ENCODE measurements around the gene CHST3.
"Not testable (repeated sequence)": the region's sequence is repeated elsewhere in the genome, so short reads cannot be mapped to it uniquely, and the experiment has no call there.

CHST3 gene

DNA sequence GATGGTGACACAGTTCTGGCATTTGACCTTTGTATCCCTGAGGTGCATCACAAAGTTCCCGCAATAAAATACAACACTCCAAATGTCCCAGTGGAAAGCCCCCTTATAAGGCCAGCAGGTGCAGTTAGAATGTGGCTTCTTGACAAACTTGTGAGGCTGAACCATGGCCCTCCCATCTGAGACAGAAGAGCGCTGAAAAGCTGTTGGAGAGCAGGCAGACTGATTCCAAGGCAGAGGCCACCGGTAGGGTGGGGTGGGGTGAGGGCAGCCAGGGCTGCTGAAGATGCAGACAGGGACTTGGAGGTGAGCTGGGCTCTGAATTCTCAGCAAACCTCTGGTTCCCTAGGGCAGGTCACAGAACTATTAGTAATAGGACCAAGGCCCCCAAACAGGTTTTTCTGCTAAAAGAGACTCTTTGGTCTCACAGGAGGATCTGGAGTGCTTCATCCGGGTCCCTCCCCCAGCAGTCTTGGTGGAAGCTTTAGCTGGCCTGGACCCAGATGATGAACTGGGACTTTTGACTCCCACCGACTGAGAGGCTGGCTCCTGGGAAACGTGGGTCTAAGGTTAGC is 15.6 kb upstream of the CHST3 start:
- no peak for DNase-seq (ENCODE audit: low read depth in 2 of 2)

DNA sequence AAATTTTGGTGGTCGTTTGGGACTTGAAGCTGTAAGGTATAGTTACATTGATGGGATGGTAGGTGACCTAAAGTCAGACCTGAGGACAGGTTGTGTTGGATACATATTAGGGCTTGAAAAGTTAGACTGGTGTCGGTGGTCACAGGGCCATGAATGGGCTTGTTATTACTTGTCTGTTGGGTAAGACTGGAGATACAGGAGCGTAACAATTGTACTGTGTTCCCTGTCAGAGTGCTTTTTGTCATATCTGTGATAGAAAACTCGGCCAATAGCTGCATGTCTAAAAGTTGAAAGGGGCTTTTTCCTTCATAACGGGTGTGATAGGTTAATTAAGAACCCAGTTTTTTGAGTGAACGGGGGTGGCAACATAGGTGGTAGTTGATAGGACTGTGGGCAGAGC is 13.5 kb upstream of the CHST3 start:
- DNase-seq (ENCODE audit: low read depth in 2 of 2), result no peak

DNA sequence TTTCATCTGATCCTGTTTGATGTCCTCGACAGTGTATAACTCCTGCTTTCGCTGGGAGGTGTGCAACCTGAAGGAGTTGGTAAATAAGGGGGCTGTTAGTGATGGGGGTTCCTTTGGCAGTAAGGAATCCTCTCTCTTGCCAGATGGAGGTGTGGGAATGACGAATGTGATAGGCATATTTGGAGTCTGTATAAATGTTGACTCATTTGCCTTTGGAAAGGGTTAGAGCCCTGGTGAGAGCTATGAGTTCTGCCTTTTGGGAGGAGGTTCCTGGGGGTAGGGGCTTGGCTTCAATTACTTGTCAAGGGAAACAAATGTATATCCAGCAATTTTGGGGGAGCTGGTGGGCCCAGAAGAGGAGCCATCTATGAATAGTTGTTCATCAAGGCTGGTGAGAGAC is 11.4 kb upstream of the CHST3 start:
- no peak for DNase-seq (ENCODE audit: low read depth in 2 of 2)

DNA sequence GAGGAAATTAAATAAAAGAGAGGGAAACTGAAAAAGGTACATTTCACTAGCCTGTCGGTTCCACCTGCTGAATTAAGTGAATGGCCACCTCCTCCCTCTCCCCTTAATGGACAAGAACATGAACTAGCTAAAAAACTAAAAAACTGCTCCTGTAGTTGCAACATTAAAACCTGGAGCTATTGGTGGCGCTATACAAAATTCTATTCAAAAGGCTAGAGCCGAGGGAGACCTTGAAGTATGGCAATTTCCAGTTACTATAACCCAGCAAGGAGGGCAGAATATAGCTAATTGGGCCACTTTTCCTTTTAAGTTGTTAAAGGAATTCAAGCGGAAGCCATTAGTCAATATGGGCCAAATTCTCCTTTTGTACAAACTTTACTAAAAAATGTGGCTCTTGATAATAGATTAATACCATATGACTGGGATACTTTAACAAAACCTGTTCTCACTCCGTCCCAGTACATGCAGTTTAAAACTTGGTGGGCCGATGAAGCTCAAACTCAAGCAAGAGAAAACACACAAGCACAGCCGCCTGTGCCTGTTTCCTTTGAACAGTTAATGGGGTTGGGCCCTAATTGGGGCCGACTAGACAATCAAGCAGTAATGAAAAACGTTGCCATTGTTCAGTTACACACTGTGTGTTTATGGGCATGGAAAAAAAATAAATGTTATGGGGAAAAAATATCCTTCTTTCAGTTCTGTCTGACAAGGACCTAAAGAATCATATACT is 6.5 kb upstream of the CHST3 start:
- DNase-seq (ENCODE audit: low read depth in 2 of 2), result no peak

DNA sequence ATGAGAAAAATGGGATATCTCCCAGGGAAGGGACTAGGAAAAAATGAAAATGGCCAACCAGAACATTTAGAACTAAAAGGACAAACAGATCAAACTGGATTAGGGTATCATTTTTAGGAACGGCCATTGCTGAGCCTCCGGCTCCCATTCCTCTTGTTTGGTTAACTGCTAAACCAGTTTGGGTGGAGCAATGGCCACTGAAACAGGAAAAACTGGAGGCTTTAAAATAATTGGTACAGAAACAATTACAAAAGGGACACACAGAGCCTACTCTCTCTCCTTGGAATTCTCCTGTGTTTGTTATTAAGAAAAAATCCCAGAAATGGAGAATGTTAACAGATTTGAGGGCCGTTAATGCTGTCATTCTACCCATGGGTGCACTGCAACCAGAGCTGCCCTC is 4.7 kb upstream of the CHST3 start:
- DNase-seq (ENCODE audit: low read depth in 2 of 2), result no peak

DNA sequence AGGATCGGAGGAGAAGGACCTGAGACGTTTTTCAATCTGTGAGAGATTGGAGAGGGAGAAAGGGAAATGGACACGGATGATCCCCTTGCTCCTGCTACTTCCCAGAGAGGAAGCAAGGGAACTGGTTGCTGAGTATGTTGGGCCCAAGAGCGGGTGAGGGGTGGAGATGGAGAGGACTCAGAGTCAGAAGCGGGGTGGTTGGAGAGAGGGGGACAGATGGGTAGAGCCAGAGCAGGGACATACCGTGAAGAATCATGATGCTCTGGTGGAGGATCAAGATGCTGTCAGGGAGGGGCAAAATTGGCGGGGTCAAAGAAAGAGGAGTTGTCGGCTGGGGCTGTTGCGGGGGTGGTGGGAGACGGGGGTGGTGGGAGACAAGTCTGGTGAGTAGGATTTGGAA is 2.4 kb upstream of the CHST3 start:
- DNase-seq (ENCODE audit: low read depth in 2 of 2), result no peak

DNA sequence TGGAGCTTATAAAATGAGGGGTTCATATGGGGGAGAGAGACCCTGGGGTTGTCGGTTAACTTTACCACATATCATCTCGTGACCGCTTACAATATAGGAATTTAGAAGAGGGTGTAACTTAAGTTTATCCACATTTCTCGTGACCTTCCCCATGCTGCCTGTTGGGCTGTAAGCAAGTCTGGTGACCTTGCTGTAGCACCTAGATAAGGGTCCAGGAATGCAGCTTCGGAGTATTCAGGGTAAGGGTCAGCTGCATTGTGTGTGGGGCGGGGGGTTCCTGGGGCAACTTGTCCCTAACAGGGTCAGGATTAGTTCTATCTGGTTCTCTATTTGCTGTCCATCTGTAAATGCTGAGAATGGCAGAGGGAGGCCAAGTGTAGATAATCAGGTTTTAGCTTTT is 1.3 kb upstream of the CHST3 start:
- no peak for DNase-seq (ENCODE audit: low read depth in 2 of 2)

DNA sequence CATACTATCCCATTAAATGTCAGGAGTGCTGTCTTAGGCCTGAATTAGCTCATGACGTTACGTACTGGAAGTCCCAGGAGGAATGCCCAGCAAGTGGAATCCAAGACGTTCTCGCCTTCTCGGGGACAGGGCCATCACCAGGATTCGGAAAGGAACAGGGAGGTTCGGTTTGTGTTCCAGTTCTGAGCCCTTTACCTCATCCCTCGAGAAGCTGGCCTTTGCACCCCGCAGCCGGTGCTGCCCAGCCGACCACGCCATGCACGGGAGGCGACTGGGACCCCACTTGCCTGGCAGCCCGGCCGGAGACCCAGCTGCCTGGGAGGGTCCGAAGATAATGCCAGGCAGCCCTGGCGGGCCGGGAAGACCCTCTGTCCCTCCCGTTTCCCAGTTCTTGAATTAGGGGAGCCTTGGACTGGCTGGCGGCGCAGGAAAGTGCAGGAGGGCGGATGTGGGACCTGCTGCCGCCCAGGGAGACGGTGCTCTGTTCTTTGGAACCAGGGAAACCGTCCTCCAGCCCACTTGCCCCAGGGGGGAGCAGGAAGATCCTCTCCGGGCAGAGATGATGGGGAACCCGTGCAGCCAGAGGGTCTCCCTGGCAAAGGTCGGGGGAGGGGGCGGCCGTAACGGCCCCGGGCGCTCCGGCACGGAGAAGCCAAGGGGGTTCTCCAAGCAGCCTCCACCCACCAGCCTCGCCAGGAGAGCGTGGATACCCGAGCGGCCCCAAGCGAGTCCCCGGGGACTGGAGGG is 671 bp upstream of the CHST3 start:
- DNase-seq (ENCODE audit: low read depth in 2 of 2), result no peak

DNA sequence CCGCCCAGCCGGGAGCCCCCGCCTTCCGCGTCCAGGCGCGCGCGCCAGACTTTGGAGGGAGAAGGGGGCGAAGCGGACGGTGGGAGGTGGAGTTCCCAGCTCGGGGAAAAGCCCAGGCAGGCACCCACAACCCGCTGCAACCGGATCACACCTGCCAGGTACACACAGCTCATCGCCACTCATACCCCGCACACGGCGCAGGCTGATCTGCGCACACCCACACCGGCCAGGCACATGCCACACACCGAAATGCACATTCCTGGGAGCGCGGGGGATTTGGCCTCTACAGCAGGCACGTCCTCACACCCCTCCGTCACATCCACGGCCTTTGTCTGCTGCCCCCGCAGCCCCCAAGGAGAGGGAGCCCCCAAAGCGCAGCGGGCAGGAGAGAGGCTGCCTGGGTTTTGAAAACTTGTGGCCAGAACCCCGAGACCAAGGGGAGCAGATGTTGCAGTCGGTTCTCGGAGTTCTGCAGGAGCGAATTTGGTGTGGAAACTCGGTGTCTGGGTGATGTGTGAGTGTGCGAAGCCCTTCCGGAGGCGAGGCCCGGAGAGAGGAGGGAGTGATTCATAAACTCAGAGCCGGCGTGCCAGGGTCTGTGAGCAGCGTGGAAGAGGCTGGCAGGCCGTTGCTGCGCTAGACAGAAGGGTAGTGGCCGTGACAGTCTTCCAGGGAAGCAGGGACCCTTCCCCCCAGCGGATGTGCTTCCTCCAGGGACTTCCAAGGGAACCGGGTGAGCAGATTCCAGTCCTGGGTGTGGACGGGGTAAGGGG is 734 bp downstream of the CHST3 start:
- DNase-seq (ENCODE audit: low read depth in 2 of 2), result peak in 1 of 2 donors; percentile 8

DNA sequence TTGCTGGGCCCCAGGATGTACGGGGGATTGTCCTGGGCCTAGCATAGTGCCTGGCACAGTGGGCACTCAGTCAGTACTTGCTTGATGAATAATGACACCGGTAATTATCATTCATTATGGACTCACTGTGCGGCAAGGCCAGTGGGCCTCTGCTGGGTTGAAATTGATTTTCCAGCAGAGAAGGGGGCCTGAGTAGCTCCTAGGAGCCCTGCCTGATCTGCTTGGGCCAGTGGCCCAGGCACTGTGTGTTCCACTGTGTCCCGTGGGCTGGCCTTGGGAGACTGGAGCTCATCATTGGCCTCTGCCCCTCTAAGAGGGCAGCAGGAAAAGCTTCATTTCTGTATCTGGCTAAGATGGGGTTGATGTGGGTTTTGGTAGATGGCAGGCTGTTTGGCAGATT is 1.4 kb downstream of the CHST3 start:
- no peak for DNase-seq (ENCODE audit: low read depth in 2 of 2)

DNA sequence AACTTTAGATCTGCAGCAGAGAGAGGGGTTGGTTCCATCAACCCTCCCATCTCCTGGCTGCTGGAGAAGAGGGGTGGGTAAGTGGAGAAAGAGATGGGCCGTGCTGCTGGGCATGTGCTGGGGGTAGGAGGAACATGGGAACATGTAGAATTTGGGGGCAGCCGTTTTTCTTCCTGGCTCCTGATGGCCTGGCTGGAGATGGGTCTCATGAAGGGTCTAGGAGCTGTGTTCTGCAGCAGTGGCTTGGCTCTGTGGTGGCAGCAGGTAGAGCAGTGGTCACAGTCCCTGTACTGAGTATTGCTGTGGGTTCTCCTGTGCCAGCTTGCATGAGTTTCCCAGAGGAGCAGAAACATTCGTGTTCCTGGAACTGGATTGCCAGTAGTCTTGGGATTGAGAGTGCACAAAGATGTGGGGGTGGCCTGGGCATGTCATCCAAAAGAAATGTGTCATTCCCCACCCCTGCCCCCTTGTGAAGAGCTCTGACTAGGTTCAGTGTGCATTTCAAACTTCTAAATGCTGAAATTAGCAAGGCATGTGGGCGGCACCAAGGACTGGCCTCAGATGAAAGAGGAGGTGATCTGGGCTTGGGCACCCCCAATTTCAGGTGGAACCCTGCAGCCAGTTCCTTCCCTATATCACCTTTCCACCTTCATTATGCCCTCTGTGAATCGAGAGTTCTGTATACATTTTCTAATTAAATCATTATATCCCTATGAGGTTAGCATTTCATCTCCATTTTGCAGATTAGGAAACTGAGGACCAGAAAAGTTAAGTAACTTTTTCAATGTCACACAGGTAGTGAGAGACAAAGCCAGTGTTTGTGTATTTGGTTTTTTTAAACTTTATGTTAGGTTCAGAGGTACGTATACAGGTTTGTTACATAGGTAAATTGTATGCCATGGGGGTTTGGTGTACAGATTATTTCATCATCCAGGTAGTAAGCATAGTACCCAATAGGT is 2.1 kb downstream of the CHST3 start:
- DNase-seq (ENCODE audit: low read depth in 2 of 2), result no peak

DNA sequence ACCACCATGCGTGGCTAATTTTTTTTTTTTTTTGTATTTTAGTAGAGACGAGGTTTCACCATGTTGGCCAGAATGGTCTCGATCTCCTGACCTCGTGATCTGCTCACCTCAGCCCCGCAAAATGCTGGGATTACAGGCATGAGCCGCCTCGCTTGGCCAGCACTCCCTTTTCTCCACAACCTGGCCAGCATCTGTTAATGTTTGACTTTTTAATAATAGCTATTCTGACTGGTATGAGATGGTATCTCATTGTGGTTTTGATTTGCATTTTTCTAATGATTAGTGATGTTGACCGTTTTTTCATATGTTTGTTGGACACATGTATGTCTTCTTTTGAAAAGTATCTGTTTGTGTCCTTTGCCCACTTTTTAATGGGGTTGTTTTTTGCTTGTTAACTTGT is 3.8 kb downstream of the CHST3 start:
- DNase-seq (ENCODE audit: low read depth in 2 of 2), result not testable (repeated sequence)

DNA sequence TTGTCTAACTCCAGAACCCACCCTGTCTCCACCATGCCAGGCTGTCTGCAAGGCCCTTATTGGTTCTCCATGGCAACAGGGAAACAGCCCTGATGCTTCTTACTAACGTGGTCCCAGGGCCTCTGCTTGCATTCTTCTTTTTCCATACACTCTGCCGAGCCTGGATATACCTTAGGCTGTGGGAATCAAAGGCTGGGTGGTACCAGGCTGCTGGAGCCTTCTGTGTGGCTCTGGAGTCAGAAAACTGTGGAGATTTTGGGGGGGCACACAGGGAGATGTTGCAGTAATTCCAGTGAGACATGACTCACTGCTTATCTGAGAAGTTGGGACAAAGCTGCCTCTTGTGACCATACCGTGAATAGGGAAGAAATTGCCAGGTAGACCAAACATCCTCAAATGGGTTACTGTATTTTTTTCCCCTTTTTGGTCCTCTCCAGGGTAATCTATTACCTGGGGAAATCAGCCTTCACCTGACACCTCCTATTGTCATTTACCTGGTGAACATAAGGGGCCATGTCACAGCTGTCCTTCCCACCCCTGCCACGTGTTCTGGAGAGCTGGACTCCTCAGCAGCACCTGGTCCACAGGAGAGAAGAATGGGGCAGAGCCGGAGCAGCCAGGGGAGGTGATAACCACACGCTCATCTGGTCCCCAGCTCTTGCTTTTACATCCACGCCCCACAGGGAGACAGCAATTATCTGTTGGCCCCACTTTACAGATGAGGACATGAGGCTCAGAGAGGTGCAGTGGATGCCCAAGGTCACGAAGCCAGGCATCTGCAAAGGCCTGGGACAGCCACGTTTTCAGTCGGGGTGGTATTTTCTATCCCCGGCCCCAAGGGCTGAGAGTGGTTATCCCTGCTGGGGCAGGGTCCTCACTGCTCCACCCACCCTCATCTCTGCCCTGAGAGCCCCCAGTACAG is 4.6 kb downstream of the CHST3 start:
- DNase-seq (ENCODE audit: low read depth in 2 of 2), result no peak

DNA sequence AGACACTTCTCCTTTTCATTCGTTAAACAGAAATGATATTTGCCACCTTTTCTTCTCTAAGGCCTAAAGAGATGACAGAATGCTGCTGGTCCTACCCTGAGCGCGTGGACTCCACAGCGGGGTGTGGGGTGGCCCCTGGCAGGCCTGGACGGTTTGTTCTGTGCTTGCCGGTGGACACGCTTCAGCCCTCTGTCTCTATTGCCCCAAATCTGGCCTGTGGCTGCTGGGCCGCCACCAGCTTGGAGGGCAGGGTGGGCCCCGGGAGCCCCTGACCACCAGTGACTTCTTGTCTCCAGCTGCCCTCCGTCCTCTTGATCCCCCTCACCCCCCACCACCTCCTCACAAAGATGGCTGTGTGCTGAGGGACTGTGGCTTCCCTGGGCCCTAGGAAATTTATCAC is 5.7 kb downstream of the CHST3 start:
- DNase-seq (ENCODE audit: low read depth in 2 of 2), result no peak

DNA sequence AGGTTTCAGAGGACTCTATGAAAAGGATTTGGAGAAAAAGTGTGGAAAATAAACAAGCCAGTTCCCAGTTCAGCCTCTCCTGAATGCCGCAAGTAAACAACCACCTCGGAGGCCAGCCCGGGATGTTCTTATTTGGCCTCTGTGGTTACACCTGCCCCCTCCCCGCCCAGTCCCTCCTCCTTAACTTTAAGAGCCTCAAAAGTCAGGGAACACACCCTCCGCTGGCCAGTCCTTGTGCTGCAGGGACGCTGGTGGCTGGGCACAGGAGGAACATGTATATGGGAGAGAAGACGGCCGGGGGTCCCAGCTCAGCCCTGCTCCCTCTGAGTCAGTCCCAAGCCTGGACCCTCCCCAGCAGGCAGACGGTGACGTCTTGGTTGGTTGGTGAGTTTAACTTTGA is 6.1 kb downstream of the CHST3 start:
- DNase-seq (ENCODE audit: low read depth in 2 of 2), result no peak

DNA sequence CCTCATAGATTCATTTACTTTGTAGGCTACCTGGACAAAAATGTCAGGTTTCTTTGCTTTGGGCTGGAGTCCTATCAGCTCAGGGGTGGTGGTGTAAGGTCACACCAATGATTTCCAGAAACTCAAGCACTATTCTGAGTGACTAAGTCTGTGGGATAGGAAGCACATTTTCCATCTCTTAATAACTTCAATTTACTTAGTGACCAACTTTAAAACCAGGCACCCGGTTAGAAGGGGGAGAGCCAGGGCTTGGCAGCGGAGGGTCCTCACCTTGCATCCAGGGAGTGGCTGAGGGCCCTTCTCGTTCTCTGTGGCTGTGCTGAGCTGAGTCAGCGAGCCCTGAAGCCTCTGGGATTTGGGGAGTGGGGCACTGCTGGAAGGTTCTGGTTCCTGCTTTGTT is 6.7 kb downstream of the CHST3 start:
- DNase-seq (ENCODE audit: low read depth in 2 of 2), result no peak

DNA sequence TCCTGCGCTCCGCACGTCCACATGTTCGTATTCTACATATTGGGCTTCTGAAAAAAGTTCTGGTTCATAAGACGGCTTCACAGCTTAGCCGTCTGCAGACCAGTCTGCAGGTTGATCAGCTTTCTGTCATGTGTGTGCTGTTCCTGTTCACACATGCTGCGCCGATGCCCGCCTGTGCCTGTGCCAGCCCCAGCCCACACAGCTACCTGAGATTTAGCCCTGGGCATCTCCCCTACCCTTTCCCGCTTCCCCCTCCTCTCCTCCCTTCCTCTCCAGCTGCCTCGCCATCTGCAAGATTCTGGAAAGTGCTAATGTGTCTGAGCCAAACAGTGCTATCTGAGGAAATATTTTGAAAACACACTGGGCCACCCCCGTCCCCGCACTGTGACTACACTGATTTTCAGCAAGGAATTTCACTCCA is 7.1 kb downstream of the CHST3 start:
- DNase-seq (ENCODE audit: low read depth in 2 of 2), result no peak

DNA sequence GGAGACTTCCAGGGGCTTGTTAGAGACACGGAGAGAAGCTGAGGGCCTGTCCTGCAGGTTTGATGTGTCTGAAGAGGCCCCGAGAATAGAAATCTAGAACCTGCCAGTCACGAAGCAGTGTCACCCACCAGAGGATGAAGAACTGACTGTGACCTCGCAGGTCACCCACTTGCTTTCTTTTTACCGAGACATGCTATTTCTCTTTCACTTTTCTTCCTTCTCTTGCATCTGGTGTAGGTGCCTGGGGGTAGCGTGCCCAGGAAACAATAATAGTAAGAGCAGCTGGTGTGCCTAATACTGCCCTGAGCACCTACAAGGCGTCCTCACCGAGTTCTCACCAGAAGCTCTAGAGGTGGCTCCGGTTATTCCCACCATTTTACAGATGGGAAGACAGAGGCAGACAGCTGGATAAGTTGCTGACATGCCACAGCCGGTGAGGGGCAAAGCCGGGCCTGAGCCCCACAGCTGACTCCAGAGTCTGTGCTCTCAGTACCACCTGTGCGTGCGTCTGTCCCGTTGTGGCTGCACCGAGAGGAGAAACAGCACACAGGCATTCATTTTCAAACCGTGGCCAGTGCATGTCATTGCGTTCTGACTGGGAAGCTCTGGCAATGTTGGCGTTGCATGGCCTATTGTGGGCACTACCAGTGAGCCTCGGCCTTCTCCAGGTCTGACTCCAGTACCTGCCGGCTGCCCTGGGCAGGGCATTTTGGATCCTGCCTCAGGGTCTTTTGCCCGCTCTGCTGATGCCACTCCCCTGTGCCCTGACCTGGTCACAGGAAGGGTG is 7.8 kb downstream of the CHST3 start:
- no peak for DNase-seq (ENCODE audit: low read depth in 2 of 2)
